K562 (cell line): Measurements from ENCODE around the gene NEUROD2. TPM values are rescaled to one million over a fixed set of nuclear protein-coding genes. Genes with fewer than 3 reads are reported as not detected.
A peak's percentile ranks its signal among the peaks of the same experiment; 100 is the strongest.

ENCODE experiments used
- ATAC-seq: fragments of 200-7000 bp; cut with Tn5 transposase; 3 replicates; pipeline ENCODE4 v1.9.1; 2020; ENCODE audit warnings: moderate library complexity
- BruUV-seq: library from RNA; stranded (reverse); fragments of 400-500 nt; replicated peaks from 2 replicates; lab custom pipeline; 2021; lab: Mats Ljungman, UMichigan
- CTCF ChIA-PET: fragments of 300-600 bp; formaldehyde crosslinking; extraction: SDS; loops from one replicate; lab custom pipeline; 2021; ENCODE audit warnings: low intra/inter-chr PET ratio; lab: Yijun Ruan, JAX
- POLR2A ChIA-PET: fragments of 300-600, 350-650 bp; sonication (Branson Sonifier 250); formaldehyde crosslinking; extraction: SDS; loops from one replicate; lab custom pipeline; 2021; ENCODE audit warnings: antibody characterized with exemption, inconsistent platforms; lab: Yijun Ruan, JAX
- DNase-seq, 4 experiments: peaks; one replicate each; pipeline versions ENCODE4 v3.0.0 to v3.0.0-alpha.2; 2011 to 2018; ENCODE audit warnings: low spot score in 3 of 4, mixed read lengths in 3 of 4; ENCODE audit errors: extremely low read depth in 1 of 4
- FAIRE-seq: peaks from 2 replicates; lab custom pipeline; 2011; peaks lifted over from hg19 to GRCh38; lab: Jason Lieb, UNC
- H2AFZ ChIP-seq: 2 replicates; pipeline ENCODE4 v1.6.0; 2011; ENCODE audit warnings: low read depth, low read length, control low read depth, inconsistent platforms
- H3K27ac ChIP-seq: fragments of 200-600 bp; 3 replicates; pipeline ENCODE4 v1.8.0; 2011; ENCODE audit warnings: low read depth, mild to moderate bottlenecking, control low read depth, inconsistent platforms, low read length, moderate library complexity, mixed read lengths; ENCODE audit errors: extremely low read depth
- H3K27me3 ChIP-seq, 2 experiments: fragments of 300-600 bp in 1 of 2; 2 replicates in 1 of 2; 3 replicates in 1 of 2; pipeline versions ENCODE4 v1.6.0 to v1.8.0; 2011; ENCODE audit warnings: inconsistent platforms in 2 of 2, low read length in 2 of 2, mild to moderate bottlenecking in 1 of 2, mixed read lengths in 1 of 2, moderate library complexity in 1 of 2; ENCODE audit not compliant: control insufficient read depth in 2 of 2, insufficient read depth in 2 of 2
- H3K36me3 ChIP-seq: fragments of 300-600 bp; 3 replicates; pipeline ENCODE4 v1.8.0; 2011; ENCODE audit warnings: mild to moderate bottlenecking, low read length, inconsistent platforms; ENCODE audit not compliant: control insufficient read depth, insufficient read depth
- H3K4me1 ChIP-seq, 2 experiments: fragments of 200-600 bp in 1 of 2; replicated peaks in 1 of 2; 2 replicates in 1 of 2; 3 replicates in 1 of 2; pipeline versions ENCODE4 v1.5.1 to v1.8.0; 2011; ENCODE audit warnings: inconsistent platforms in 2 of 2, low read length in 2 of 2, mild to moderate bottlenecking in 1 of 2, mixed read lengths in 1 of 2, moderate library complexity in 1 of 2; ENCODE audit not compliant: control insufficient read depth in 2 of 2, insufficient read depth in 2 of 2
- H3K4me2 ChIP-seq: 2 replicates; pipeline ENCODE4 v1.6.1; 2011; ENCODE audit warnings: low read length, control low read depth, inconsistent platforms, mixed read lengths; ENCODE audit not compliant: insufficient read depth
- H3K4me3 ChIP-seq: fragments of 200-600 bp; sonication (generic), shearing (Covaris generic); 2 replicates; pipeline ENCODE4 v1.5.1; 2016; ENCODE audit warnings: control low read depth, inconsistent platforms
- H3K79me2 ChIP-seq: fragments of 200-600 bp; 3 replicates; pipeline ENCODE4 v1.8.0; 2011; ENCODE audit warnings: low read length, inconsistent platforms; ENCODE audit not compliant: control insufficient read depth, insufficient read depth
- H3K9ac ChIP-seq, 2 experiments: 2 replicates each; pipeline versions ENCODE4 v1.6.0 to v1.6.1; 2011; ENCODE audit warnings: low read depth in 2 of 2, low read length in 2 of 2, control low read depth in 1 of 2, inconsistent platforms in 1 of 2, mild to moderate bottlenecking in 1 of 2, mixed read lengths in 1 of 2; ENCODE audit not compliant: insufficient read depth in 1 of 2
- H3K9me1 ChIP-seq: one replicate; pipeline ENCODE4 v1.6.0; 2011; ENCODE audit warnings: inconsistent platforms, mild to moderate bottlenecking, low read length, moderate library complexity; ENCODE audit not compliant: control insufficient read depth, insufficient read depth
- H3K9me3 ChIP-seq: replicated peaks from 2 replicates; pipeline ENCODE4 v1.5.1; 2011; ENCODE audit warnings: low read depth, low read length, inconsistent platforms; ENCODE audit not compliant: control insufficient read depth, insufficient read depth
- H4K20me1 ChIP-seq: replicated peaks from 2 replicates; pipeline ENCODE4 v1.6.1; 2011; ENCODE audit warnings: low read length, inconsistent platforms, mixed read lengths; ENCODE audit not compliant: control insufficient read depth, insufficient read depth
- CCAR2 ChIP-seq: fragments of 200-400 bp; formaldehyde crosslinking; IDR thresholded peaks from 2 replicates; pipeline ENCODE4 v1.6.1; 2017; ENCODE audit warnings: mild to moderate bottlenecking, low read depth, low read length
- E2F1 ChIP-seq: sonication (generic); formaldehyde crosslinking; IDR thresholded peaks from 2 replicates; pipeline ENCODE4 v1.8.1; 2023; ENCODE audit warnings: mild to moderate bottlenecking, missing genetic modification reagents, moderate library complexity
- ELK3 ChIP-seq: fragments of 450-650 bp; formaldehyde crosslinking; IDR thresholded peaks from 2 replicates; pipeline ENCODE4 v1.4.0; 2020; ENCODE audit warnings: mild to moderate bottlenecking
- FOXA3 ChIP-seq, 2 experiments: fragments of 450-650 bp in 1 of 2; sonication (generic) in 1 of 2; formaldehyde crosslinking; IDR thresholded peaks in 1 of 2; conservative IDR thresholded peaks in 1 of 2; 2 replicates each; pipeline versions ENCODE4 v1.4.0 to v1.8.0; 2020 to 2022; ENCODE audit warnings: mild to moderate bottlenecking in 2 of 2, missing genetic modification reagents in 1 of 2
- NFIC ChIP-seq: fragments of 450-650 bp; IDR thresholded peaks from 2 replicates; pipeline ENCODE4 v1.6.1; 2017; ENCODE audit warnings: mild to moderate bottlenecking, inconsistent platforms
- NR1H2 ChIP-seq: sonication (generic); formaldehyde crosslinking; IDR thresholded peaks from 2 replicates; pipeline ENCODE4 v1.4.0; 2020; ENCODE audit warnings: mild to moderate bottlenecking, missing genetic modification reagents
- TARDBP ChIP-seq: fragments of 450-650 bp; IDR thresholded peaks from 2 replicates; pipeline ENCODE4 v1.6.1; 2016
- TCF7L2 ChIP-seq: fragments of 150-350 bp; IDR thresholded peaks from 2 replicates; pipeline ENCODE4 v1.6.1; 2016; ENCODE audit warnings: low read depth, mild to moderate bottlenecking, low read length, moderate library complexity
- ZNF280A ChIP-seq: fragments of 450-650 bp; IDR thresholded peaks from 2 replicates; pipeline ENCODE4 v1.6.1; 2018; ENCODE audit warnings: mild to moderate bottlenecking, low read depth; ENCODE audit not compliant: partially characterized antibody
- ZNF316 ChIP-seq: fragments of 450-650 bp; IDR thresholded peaks from 2 replicates; pipeline ENCODE4 v1.6.1; 2016
- ZNF436 ChIP-seq: fragments of 250-450, 450-650 bp; sonication (Bioruptor Pico); formaldehyde crosslinking; IDR thresholded peaks from 2 replicates; pipeline ENCODE4 v1.7.0; 2020; ENCODE audit warnings: mild to moderate bottlenecking
- ZNF584 ChIP-seq: fragments of 200-800 bp; sonication (Bioruptor generic); IDR thresholded peaks from 2 replicates; pipeline ENCODE4 v1.6.1; 2016; ENCODE audit warnings: low read depth, mild to moderate bottlenecking, missing genetic modification characterization, missing compliant biosample characterization
- ZNF717 ChIP-seq: fragments of 250-450 bp; sonication (Bioruptor Pico); IDR thresholded peaks from 2 replicates; pipeline ENCODE4 v1.5.0; 2021
- WGBS: fragments of 100-300 bp; shearing (Covaris generic); methylation state at CpG from one replicate; pipeline ENCODE4 v1.1.6; 2016; ENCODE audit warnings: low coverage, mixed read lengths; ENCODE audit not compliant: insufficient coverage; ENCODE audit errors: missing lambda C conversion rate; 5-methylcytosine and 5-hydroxymethylcytosine counted together
- in situ Hi-C: fragments of 300-500 bp; cut with MboI; formaldehyde crosslinking; loops from 4 replicates; pipeline ENCODE4 v1.15.0; 2018; ENCODE audit warnings: inconsistent platforms, mixed read lengths
- intact Hi-C: fragments of 100-400 bp; cut with micrococcal nuclease; formaldehyde crosslinking; loops from 2 replicates; pipeline ENCODE4 v1.14.2; 2022
- polyA plus RNA-seq, 8 experiments: library from polyadenylated mRNA; depleted of rRNA in 4 of 8; stranded (reverse) in 5 of 8; unstranded in 3 of 8; fragments of >200 nt; fragmentation: Nextera tagmentation in 2 of 8; fragmentation: Illumina TruSeq in 1 of 8; extraction: Ambion mirVana in 2 of 8; extraction: Trizol in 1 of 8; gene quantifications; 2 replicates each; pipeline versions ENCODE4 v1.2.1 to v1.2.3, GENCODE V29; 2011 to 2014; ENCODE audit warnings: inconsistent platforms in 1 of 8, missing spikeins in 1 of 8
- total RNA-seq, 7 experiments: library from RNA; depleted of rRNA in 6 of 7; stranded (reverse); fragments of >200 nt in 6 of 7; fragmentation: Illumina TruSeq in 2 of 7; extraction: Trizol in 2 of 7; gene quantifications; 2 replicates each; pipeline versions ENCODE4 v1.2.1 to v1.2.3, GENCODE V29; 2011 to 2021; ENCODE audit warnings: low replicate concordance in 1 of 7

NEUROD2 gene
- total and polyA plus RNA-seq, 9 of the 15 experiments (the other 6 are each of a cell fraction or from before 2014, with no cell fraction given): not detected

- Histone ChIP-seq H3K27me3 (no peaks in the 10 kb centered on the region), H3K36me3 (peaks cover 11% of the 10 kb centered on the region; the same call in 2 of the 3 replicates), H2AFZ (no peak overlapping the region), H3K27ac (no peak overlapping the region), H4K20me1 (peaks cover 26% of the 10 kb centered on the region), H3K9ac (peak overlapping the region in 1 of 2 experiments; percentile 81; a peak in 1 of 4 replicates), H3K9me1 (no peaks in the 10 kb centered on the region), H3K4me2 (peak overlapping the region; percentile 28; the same call in 1 of the 2 replicates), H3K4me1 (peaks cover 65% of the 10 kb centered on the region in 2 experiments), H3K79me2 (peaks cover 82% of the 10 kb centered on the region), H3K4me3 (no peak overlapping the region), H3K9me3 (no peaks in the 10 kb centered on the region)
- WGBS: 78% methylated on average over 4 of the region's 4 CpGs
- peak; percentile 72 for FAIRE-seq
- ChIA-PET POLR2A (interaction anchor here (0.6 to 1.4 kb wide), 2 partner anchors 26 to 645 kb away, joined by 3 to 4 read pairs; no protein-coding TSS in a partner anchor), CTCF (no interaction called here)
- TF ChIP-seq CCAR2 (no peak), ZNF316 (peak; percentile 55)
- BruUV-seq: no TSS peak
- no peak for DNase-seq
- in situ Hi-C loops: no loop called here
- no peak for ATAC-seq
- intact Hi-C loops: no loop called here
Measured at GRCh38 chr17:39641097-39641496, 33.4 kb upstream of the NEUROD2 start.

GRCh38 chr17:39640591-39641031, 32.9 kb upstream of the NEUROD2 start:
- Histone ChIP-seq H3K36me3 (peaks cover 11% of the 10 kb centered on the region; the same call in 2 of the 3 replicates), H3K9me3 (no peaks in the 10 kb centered on the region), H2AFZ (no peak overlapping the region), H3K9ac (peak overlapping the region in 1 of 2 experiments; percentile 81; a peak in 1 of 4 replicates), H3K27me3 (no peaks in the 10 kb centered on the region), H3K27ac (no peak overlapping the region), H4K20me1 (peaks cover 26% of the 10 kb centered on the region), H3K4me3 (no peak overlapping the region), H3K79me2 (peaks cover 81% of the 10 kb centered on the region), H3K4me1 (peaks cover 69 to 70% of the 10 kb centered on the region in 2 experiments), H3K4me2 (no peak overlapping the region), H3K9me1 (no peaks in the 10 kb centered on the region)
- CTCF ChIA-PET: no interaction called here
- in situ Hi-C loops: no loop called here
- no peak for ATAC-seq
- DNase-seq: no peak
- intact Hi-C loops: no loop called here
- no peak for FAIRE-seq
- POLR2A ChIA-PET: interaction anchor here (1.1 to 1.7 kb wide), 4 partner anchors 12 to 31 kb away, joined by 3 to 7 read pairs (median 3); no protein-coding TSS in a partner anchor
- 26% methylated on average over 3 of the region's 4 CpGs for WGBS
- BruUV-seq: no TSS peak
- TF ChIP-seq TCF7L2: no peak
- no peak for TF ChIP-seq ZNF436 (CRISPR knock-in tag)
- TF ChIP-seq TARDBP: no peak
- TF ChIP-seq ELK3 (CRISPR knock-in tag): no peak
- TF ChIP-seq NFIC: no peak
- TF ChIP-seq FOXA3 (CRISPR knock-in tag; conservative IDR thresholded peaks at IDR 0.05 in 1 of 2, IDR thresholded peaks at IDR 0.05 in 1 of 2): no peak
- TF ChIP-seq ZNF717 (CRISPR knock-in tag): no peak
- TF ChIP-seq NR1H2 (CRISPR knock-in tag): no peak
- no peak for TF ChIP-seq ZNF584 (CRISPR knock-in tag)
- TF ChIP-seq E2F1 (CRISPR knock-in tag): no peak
- no peak for TF ChIP-seq ZNF280A
